ENCODE results near the gene MNX1. TPM values are rescaled to one million over a fixed set of nuclear protein-coding genes. Genes with fewer than 3 reads are reported as not detected.

The MNX1 gene
- total RNA-seq, 2 experiments from 2014 or later = 4.4 to 4.7 TPM

DNA sequence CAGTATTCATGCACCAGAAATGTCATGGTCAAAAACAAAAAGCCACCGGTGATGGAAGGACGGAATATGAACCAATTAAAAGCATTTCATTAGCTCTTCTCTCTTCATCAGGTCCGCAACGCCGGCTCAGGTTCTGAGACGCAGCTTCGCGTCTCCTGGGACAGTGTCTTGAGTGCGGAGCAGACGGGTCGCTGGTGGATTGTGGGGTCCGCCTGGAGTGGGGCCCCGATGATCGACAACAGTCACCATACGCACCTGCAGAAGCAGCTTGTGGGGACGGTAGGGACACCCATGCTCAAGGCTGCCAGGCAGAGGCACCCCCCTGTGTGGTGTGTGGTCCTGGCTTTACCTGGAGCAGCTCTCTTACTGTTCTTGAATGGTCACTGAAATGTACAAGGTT, 47.6 kb downstream of the MNX1 start:
- Histone ChIP-seq H3K27ac (ENCODE audit: low read depth, low read length, poor library complexity, severe bottlenecking) (no peak overlapping the region), H3K4me1 (ENCODE audit: insufficient read depth, low read length, poor library complexity, severe bottlenecking) (no peaks in the 10 kb centered on the region), H3K4me3 (ENCODE audit: low read depth, low read length, poor library complexity, severe bottlenecking) (no peak overlapping the region), H2AFZ (ENCODE audit: low read length) (no peak overlapping the region), H4K20me1 (ENCODE audit: insufficient read depth, low read length) (no peaks in the 10 kb centered on the region), H3K4me2 (ENCODE audit: low read length) (no peak overlapping the region), H3K36me3 (ENCODE audit: insufficient read depth, low read length) (peaks cover 96% of the 10 kb centered on the region), H3K9me3 (ENCODE audit: low read length) (no peaks in the 10 kb centered on the region), H3K9me2 (ENCODE audit: insufficient read depth, low read length) (no peaks in the 10 kb centered on the region), H3K79me2 (ENCODE audit: insufficient read depth, low read depth, low read length) (peaks cover 7% of the 10 kb centered on the region; the same call in 1 of the 2 replicates)
- DNase-seq (ENCODE audit: low spot score) = no peak
- ChIA-PET POLR2A (interaction anchor here (1.3 kb wide), 1 partner anchor 11 kb away, joined by 3 read pairs; no protein-coding TSS in a partner anchor), CTCF (ENCODE audit: unreplicated experiment) (interaction anchor here (0.7 kb wide), 1 partner anchor 13 kb away, joined by 3 read pairs; the partner anchor contains the start of gene NOM1)
- TF ChIP-seq EZH2phosphoT487 (IDR thresholded peaks at IDR 0.05; ENCODE audit: borderline replicate concordance, low read depth, low read length) (no peak), CTCF (conservative IDR thresholded peaks at IDR 0.05; ENCODE audit: low read length) (no peak)
- BruUV-seq (replicated peaks) = no TSS peak
- intact Hi-C loops (cut with micrococcal nuclease; ENCODE audit: unreplicated experiment) = no loop called here

GRCh38 chr7:156962145-156962544, 48.3 kb downstream of the MNX1 start:
- H3K4me2 ChIP-seq (ENCODE audit: low read length) = no peak overlapping the region
- H3K9me2 ChIP-seq (ENCODE audit: insufficient read depth, low read length) = no peaks in the 10 kb centered on the region
- intact Hi-C loops (cut with micrococcal nuclease; ENCODE audit: unreplicated experiment) = no loop called here
- peaks cover 94% of the 10 kb centered on the region for H3K36me3 ChIP-seq (ENCODE audit: insufficient read depth, low read length)
- no TSS peak for BruUV-seq (replicated peaks)
- DNase-seq (ENCODE audit: low spot score) = no peak
- no peak overlapping the region for H3K4me3 ChIP-seq (ENCODE audit: low read depth, low read length, poor library complexity, severe bottlenecking)
- POLR2A ChIA-PET = interaction anchor here (1.3 kb wide), 1 partner anchor 10 kb away, joined by 3 read pairs; no protein-coding TSS in a partner anchor
- CTCF ChIA-PET (ENCODE audit: unreplicated experiment) = interaction anchor here (0.7 kb wide), 1 partner anchor 12 kb away, joined by 3 read pairs; the partner anchor contains the start of gene NOM1
- no peaks in the 10 kb centered on the region for H3K4me1 ChIP-seq (ENCODE audit: insufficient read depth, low read length, poor library complexity, severe bottlenecking)
- H4K20me1 ChIP-seq (ENCODE audit: insufficient read depth, low read length) = no peaks in the 10 kb centered on the region
- no peaks in the 10 kb centered on the region for H3K9me3 ChIP-seq (ENCODE audit: low read length)
- H2AFZ ChIP-seq (ENCODE audit: low read length) = no peak overlapping the region
- TF ChIP-seq CTCF (conservative IDR thresholded peaks at IDR 0.05; ENCODE audit: low read length) = no peak
- no peak for TF ChIP-seq EZH2phosphoT487 (IDR thresholded peaks at IDR 0.05; ENCODE audit: borderline replicate concordance, low read depth, low read length)
- H3K79me2 ChIP-seq (ENCODE audit: insufficient read depth, low read depth, low read length) = peaks cover 9% of the 10 kb centered on the region; the same call in 1 of the 2 replicates
- no peak overlapping the region for H3K27ac ChIP-seq (ENCODE audit: low read depth, low read length, poor library complexity, severe bottlenecking)

- H3K36me3 ChIP-seq (ENCODE audit: insufficient read depth, low read length) = peaks cover 96% of the 10 kb centered on the region
- intact Hi-C loops (cut with micrococcal nuclease; ENCODE audit: unreplicated experiment) = no loop called here
- TF ChIP-seq EZH2phosphoT487 (IDR thresholded peaks at IDR 0.05; ENCODE audit: borderline replicate concordance, low read depth, low read length) (no peak), CTCF (conservative IDR thresholded peaks at IDR 0.05; ENCODE audit: low read length) (no peak)
These were observed 53.7 kb downstream of the MNX1 start for GRCh38 chr7:156956727-156957126.

More at GRCh38 chr7:156956727-156957126, 53.7 kb downstream of the MNX1 start:
- H3K4me2 ChIP-seq (ENCODE audit: low read length) = no peak overlapping the region
- peaks cover 57% of the 10 kb centered on the region for H3K79me2 ChIP-seq (ENCODE audit: insufficient read depth, low read depth, low read length)
- H3K9me3 ChIP-seq (ENCODE audit: low read length) = no peaks in the 10 kb centered on the region
- peaks cover 23% of the 10 kb centered on the region for H4K20me1 ChIP-seq (ENCODE audit: insufficient read depth, low read length)
- BruUV-seq (replicated peaks) = no TSS peak
- no peaks in the 10 kb centered on the region for H3K9me2 ChIP-seq (ENCODE audit: insufficient read depth, low read length)
- no peak overlapping the region for H3K27ac ChIP-seq (ENCODE audit: low read depth, low read length, poor library complexity, severe bottlenecking)
- ChIA-PET CTCF (ENCODE audit: unreplicated experiment) (no interaction called here), POLR2A (no interaction called here)
- no peak for DNase-seq (ENCODE audit: low spot score)
- H3K4me1 ChIP-seq (ENCODE audit: insufficient read depth, low read length, poor library complexity, severe bottlenecking) = peaks cover 11% of the 10 kb centered on the region
- no peak overlapping the region for H2AFZ ChIP-seq (ENCODE audit: low read length)
- H3K4me3 ChIP-seq (ENCODE audit: low read depth, low read length, poor library complexity, severe bottlenecking) = no peak overlapping the region

Measured in OCI-LY7 (cell line).